K562 (cell line): ENCODE results near the gene WDR27. TPM values are rescaled to one million over a fixed set of nuclear protein-coding genes. Genes with fewer than 3 reads are reported as not detected.

Source experiments
- NELFE ChIP-seq: IDR thresholded peaks from 2 replicates; pipeline ENCODE4 v1.6.1; 2011; ENCODE audit warnings: mild to moderate bottlenecking; ENCODE audit not compliant: insufficient read depth, insufficient read length
- RBM14 ChIP-seq: fragments of 200-400 bp; formaldehyde crosslinking; IDR thresholded peaks from 2 replicates; pipeline ENCODE4 v1.6.1; 2018; ENCODE audit warnings: low read depth, mild to moderate bottlenecking, low read length, moderate library complexity, borderline replicate concordance; ENCODE audit not compliant: insufficient read depth
- RBM25 ChIP-seq: fragments of 200-400 bp; formaldehyde crosslinking; IDR thresholded peaks from 2 replicates; pipeline ENCODE4 v1.6.1; 2018; ENCODE audit warnings: low read length, low read depth, moderate library complexity; ENCODE audit not compliant: severe bottlenecking
- REST ChIP-seq, 2 experiments: fragments of 450-650 bp; formaldehyde crosslinking in 1 of 2; IDR thresholded peaks; 2 replicates each; pipeline versions ENCODE4 v1.4.0 to v1.6.1; 2014 to 2020; ENCODE audit warnings: mild to moderate bottlenecking in 2 of 2, borderline replicate concordance in 1 of 2, low read depth in 1 of 2
- SMARCC2 ChIP-seq: fragments of 450-650 bp; IDR thresholded peaks from 2 replicates; pipeline ENCODE4 v1.6.1; 2017; ENCODE audit warnings: antibody characterized with exemption, moderate library complexity, mild to moderate bottlenecking, low read depth
- SRSF1 ChIP-seq: fragments of 200-400 bp; formaldehyde crosslinking; IDR thresholded peaks from 2 replicates; pipeline ENCODE4 v1.6.1; 2017; ENCODE audit warnings: mild to moderate bottlenecking, low read depth, low read length, moderate library complexity
- TAF1 ChIP-seq: IDR thresholded peaks from 2 replicates; pipeline ENCODE4 v1.6.1; 2011; ENCODE audit warnings: mild to moderate bottlenecking, low read length, moderate library complexity; ENCODE audit not compliant: insufficient read depth, control insufficient read depth, severe bottlenecking; ENCODE audit errors: extremely low read depth
- TAL1 ChIP-seq: fragments of 450-650 bp; IDR thresholded peaks from 2 replicates; pipeline ENCODE4 v1.6.1; 2016; ENCODE audit warnings: mild to moderate bottlenecking
- ZBTB43 ChIP-seq: sonication (generic); formaldehyde crosslinking; IDR thresholded peaks from 2 replicates; pipeline ENCODE4 v1.8.0; 2023; ENCODE audit warnings: mild to moderate bottlenecking, missing genetic modification reagents
- ZSCAN29 ChIP-seq: fragments of 450-650 bp; IDR thresholded peaks from 2 replicates; pipeline ENCODE4 v1.6.1; 2017
- polyA plus RNA-seq, 8 experiments: library from polyadenylated mRNA; depleted of rRNA in 4 of 8; stranded (reverse) in 5 of 8; unstranded in 3 of 8; fragments of >200 nt; fragmentation: Nextera tagmentation in 2 of 8; fragmentation: Illumina TruSeq in 1 of 8; extraction: Ambion mirVana in 2 of 8; extraction: Trizol in 1 of 8; gene quantifications; 2 replicates each; pipeline versions ENCODE4 v1.2.1 to v1.2.3, GENCODE V29; 2011 to 2014; ENCODE audit warnings: inconsistent platforms in 1 of 8, missing spikeins in 1 of 8
- total RNA-seq, 7 experiments: library from RNA; depleted of rRNA in 6 of 7; stranded (reverse); fragments of >200 nt in 6 of 7; fragmentation: Illumina TruSeq in 2 of 7; extraction: Trizol in 2 of 7; gene quantifications; 2 replicates each; pipeline versions ENCODE4 v1.2.1 to v1.2.3, GENCODE V29; 2011 to 2021; ENCODE audit warnings: low replicate concordance in 1 of 7

Gene WDR27
- total and polyA plus RNA-seq, 9 of the 15 experiments (the other 6 are each of a cell fraction or from before 2014, with no cell fraction given) = 4.3 to 77.2 (median 22.7) TPM

- TF ChIP-seq RBM25 (peak; percentile 5), ZSCAN29 (peak; percentile 38; the same call in 1 of the 2 replicates), RBM14 (no peak), REST (IDR thresholded peaks at IDR 0.05; ENCODE audit: borderline replicate concordance) (no peak), REST (CRISPR knock-in tag; IDR thresholded peaks at IDR 0.05; ENCODE audit: low read depth) (no peak), SRSF1 (no peak), TAL1 (no peak), ZBTB43 (no peak), SMARCC2 (no peak), NELFE (no peak), TAF1 (peak; percentile 48)
These were observed 21.5 kb upstream of the WDR27 start (continued) for GRCh38 chr6:169723200-169723909.
